ENCODE measurements around the gene TMEM45A.

GRCh38 chr3:100455841-100456550 is 36.4 kb upstream of the TMEM45A start:
- TF ChIP-seq POLR2A (IDR thresholded peaks at IDR 0.05), result no peak
- TF ChIP-seq CTCF (IDR thresholded peaks at IDR 0.05), result no peak
